LNCaP clone FGC (cell line): ENCODE data around the gene ST7.
"Not testable (repeated sequence)": the region's sequence is repeated elsewhere in the genome, so short reads cannot be mapped to it uniquely, and the experiment has no call there.

Experiments
- DNase-seq: peaks from one replicate; pipeline ENCODE4 v3.0.0-alpha.2; 2011; ENCODE audit warnings: low read depth
- H3K4me3 ChIP-seq: 2 replicates; pipeline ENCODE4 v1.5.1; 2011; ENCODE audit warnings: mild to moderate bottlenecking, low read depth, low read length, control low read depth
- CTCF ChIP-seq: IDR thresholded peaks from 2 replicates; pipeline ENCODE4 v1.5.1; 2012; ENCODE audit warnings: mild to moderate bottlenecking; ENCODE audit not compliant: control insufficient read depth, insufficient read depth; ENCODE audit errors: extremely low read depth

ST7 gene

GRCh38 chr7:116956477-116956804 is 3.1 kb downstream of the ST7 start:
- DNase-seq, result no peak
- no peak overlapping the region for H3K4me3 ChIP-seq
- TF ChIP-seq CTCF, result no peak

GRCh38 chr7:116957874-116958273 is 4.6 kb downstream of the ST7 start:
- no peak for TF ChIP-seq CTCF
- DNase-seq, result no peak

GRCh38 chr7:116961966-116962673 is 8.8 kb downstream of the ST7 start:
- not testable (repeated sequence) for H3K4me3 ChIP-seq, DNase-seq

More at GRCh38 chr7:116957874-116958273, 4.6 kb downstream of the ST7 start:
- no peak overlapping the region for H3K4me3 ChIP-seq

GRCh38 chr7:116963234-116963633 is 9.9 kb downstream of the ST7 start:
- no peak for DNase-seq
- no peak overlapping the region for H3K4me3 ChIP-seq
- no peak for TF ChIP-seq CTCF

- DNase-seq, result no peak
- H3K4me3 ChIP-seq, result no peak overlapping the region
- TF ChIP-seq CTCF, result no peak
Measured at GRCh38 chr7:116966601-116967000, 13.3 kb downstream of the ST7 start.

GRCh38 chr7:116967254-116967922 is 14.1 kb downstream of the ST7 start:
- DNase-seq, result no peak
- no peak overlapping the region for H3K4me3 ChIP-seq
- no peak for TF ChIP-seq CTCF

GRCh38 chr7:116967983-116968382 is 14.7 kb downstream of the ST7 start:
- no peak overlapping the region for H3K4me3 ChIP-seq
- no peak for TF ChIP-seq CTCF
- no peak for DNase-seq
